Measurements from ENCODE around the gene TBCB. TPM values are rescaled to one million over a fixed set of nuclear protein-coding genes. Genes with fewer than 3 reads are reported as not detected.
"Not testable (repeated sequence)": the region's sequence is repeated elsewhere in the genome, so short reads cannot be mapped to it uniquely, and the experiment has no call there.

The TBCB gene
- total RNA-seq, 2 donors from 2014 or later: 105 to 162 TPM

DNA sequence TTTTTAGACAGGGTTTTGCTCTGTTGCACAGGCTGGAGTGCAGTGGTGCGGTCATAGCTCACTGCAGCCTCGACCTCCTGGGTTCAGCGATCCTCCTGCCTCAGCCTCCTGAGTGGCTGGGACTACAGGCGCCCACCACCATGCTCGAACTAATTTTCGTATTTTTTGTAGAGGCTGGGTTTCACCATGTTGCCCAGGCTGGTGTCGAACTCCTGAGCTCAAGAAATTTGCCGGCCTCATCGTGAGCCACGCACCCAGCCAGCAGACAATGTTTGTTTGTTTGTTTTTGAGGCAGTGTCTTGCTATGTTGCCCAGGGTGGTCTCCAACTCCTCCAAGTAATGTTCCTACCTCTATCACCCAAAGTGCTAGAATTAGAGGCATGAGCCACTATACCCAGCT is 37.9 kb downstream of the TBCB start:
- H3K4me3 Mint-ChIP-seq: no peak overlapping the region
- H3K36me3 Mint-ChIP-seq (ENCODE audit: low read depth): peaks cover 32% of the 10 kb centered on the region
- H3K27ac Mint-ChIP-seq: no peak overlapping the region
- H3K4me1 Mint-ChIP-seq: peaks cover 10% of the 10 kb centered on the region
- no peaks in the 10 kb centered on the region for H3K27me3 Mint-ChIP-seq
- no peak for ATAC-seq (replicated peaks)
- no peaks in the 10 kb centered on the region for H3K9me3 Mint-ChIP-seq

DNA sequence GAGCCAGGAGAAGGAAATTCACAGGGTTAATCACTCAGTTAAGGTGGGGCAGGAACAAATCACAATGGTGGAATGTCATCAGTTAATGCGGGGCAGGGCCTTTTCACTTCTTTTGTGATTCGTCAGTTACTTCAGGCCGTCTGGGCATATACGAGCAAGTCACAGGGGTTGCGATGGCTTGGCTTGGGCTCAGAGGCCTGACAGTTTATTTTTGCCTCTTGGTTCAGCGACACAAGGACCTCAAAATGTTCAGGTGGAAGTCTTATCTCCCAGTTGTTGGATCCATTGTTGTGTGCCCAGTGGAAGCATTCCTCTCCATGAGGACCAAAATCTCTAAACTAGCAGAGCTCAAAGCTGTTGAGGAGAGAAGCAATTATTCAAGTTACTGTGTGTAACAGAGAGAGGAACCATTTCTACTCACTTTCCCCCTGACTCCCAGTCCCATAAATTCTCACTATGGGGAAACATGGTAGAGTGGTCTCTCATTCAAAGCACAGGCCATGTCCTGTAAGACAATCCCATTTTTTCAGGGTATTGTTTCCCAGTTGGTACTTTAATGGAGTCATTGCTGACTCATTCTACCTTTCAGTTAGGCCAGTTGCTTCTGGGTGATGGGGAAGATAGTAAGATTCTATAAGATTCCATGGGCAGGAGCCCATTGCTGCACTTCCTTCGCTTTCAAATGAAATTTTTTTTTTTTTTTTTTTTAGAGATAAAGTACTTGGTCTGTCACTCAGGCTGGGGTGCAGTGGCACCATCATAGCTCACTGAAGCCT is 45.7 kb downstream of the TBCB start:
- no peak for ATAC-seq (replicated peaks)
- H3K9me3 Mint-ChIP-seq: no peaks in the 10 kb centered on the region
- H3K4me1 Mint-ChIP-seq: peaks cover 2% of the 10 kb centered on the region
- no peaks in the 10 kb centered on the region for H3K27me3 Mint-ChIP-seq
- no peak overlapping the region for H3K27ac Mint-ChIP-seq
- no peaks in the 10 kb centered on the region for H3K36me3 Mint-ChIP-seq (ENCODE audit: low read depth)
- H3K4me3 Mint-ChIP-seq: no peak overlapping the region

DNA sequence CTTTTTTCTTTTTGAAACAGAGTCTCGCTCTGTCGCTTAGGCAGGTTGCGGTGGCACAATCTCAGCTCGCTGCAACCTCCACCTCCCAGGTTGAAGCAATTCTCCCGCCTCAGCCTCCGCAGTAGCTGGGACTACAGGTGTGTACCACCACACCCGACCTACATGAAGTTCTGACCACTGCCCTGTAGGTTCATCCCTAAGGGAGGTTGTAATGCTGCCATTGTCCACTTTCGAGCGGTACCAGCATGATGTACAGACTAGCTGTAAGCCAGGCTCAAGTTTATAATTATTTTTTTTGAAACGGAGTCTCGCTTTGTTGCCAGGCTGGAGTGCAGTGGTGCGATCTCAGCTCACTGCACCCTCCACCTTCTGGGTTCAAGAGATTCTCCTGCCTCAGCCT is 48.5 kb downstream of the TBCB start:
- no peak overlapping the region for H3K27ac Mint-ChIP-seq
- H3K36me3 Mint-ChIP-seq (ENCODE audit: low read depth): no peaks in the 10 kb centered on the region
- no peak overlapping the region for H3K4me3 Mint-ChIP-seq
- H3K9me3 Mint-ChIP-seq: no peaks in the 10 kb centered on the region
- no peaks in the 10 kb centered on the region for H3K4me1 Mint-ChIP-seq
- no peaks in the 10 kb centered on the region for H3K27me3 Mint-ChIP-seq
- no peak for ATAC-seq (replicated peaks)

DNA sequence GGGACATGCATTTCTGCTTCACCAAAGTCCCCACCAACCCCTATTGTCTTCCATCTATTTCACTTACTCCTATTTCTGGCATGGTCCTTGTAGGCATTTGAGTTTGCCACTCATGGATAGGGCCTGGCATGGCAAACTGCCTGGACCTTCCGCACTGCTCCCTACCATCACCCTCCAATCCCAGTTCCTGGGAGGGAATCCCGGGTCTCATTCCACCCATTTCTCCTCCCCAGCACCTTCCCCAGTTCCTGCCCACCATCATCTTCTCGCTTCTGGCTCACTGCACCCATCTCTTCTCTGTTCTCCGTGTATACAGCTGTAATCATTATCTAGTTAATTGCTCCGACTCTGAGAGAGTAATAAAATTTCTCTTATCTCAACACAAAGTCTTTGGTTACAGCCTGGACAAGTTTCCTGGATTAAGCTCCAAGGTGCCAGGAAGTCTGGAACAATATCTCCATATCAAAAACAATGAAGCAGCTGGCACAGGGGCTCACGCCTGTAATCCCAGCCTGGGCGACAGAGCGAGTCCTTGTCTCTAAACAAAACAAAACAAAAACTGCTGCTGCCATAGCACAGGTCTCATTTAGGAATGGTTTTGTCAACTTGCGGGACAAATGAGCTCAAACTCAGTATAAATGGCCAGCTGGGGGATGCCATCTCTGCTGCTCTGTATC is 54.0 kb downstream of the TBCB start:
- H3K36me3 Mint-ChIP-seq (ENCODE audit: low read depth): no peaks in the 10 kb centered on the region
- no peaks in the 10 kb centered on the region for H3K9me3 Mint-ChIP-seq
- no peak overlapping the region for H3K4me3 Mint-ChIP-seq
- ATAC-seq (replicated peaks): no peak
- H3K27ac Mint-ChIP-seq: no peak overlapping the region
- no peaks in the 10 kb centered on the region for H3K27me3 Mint-ChIP-seq
- H3K4me1 Mint-ChIP-seq: no peaks in the 10 kb centered on the region

DNA sequence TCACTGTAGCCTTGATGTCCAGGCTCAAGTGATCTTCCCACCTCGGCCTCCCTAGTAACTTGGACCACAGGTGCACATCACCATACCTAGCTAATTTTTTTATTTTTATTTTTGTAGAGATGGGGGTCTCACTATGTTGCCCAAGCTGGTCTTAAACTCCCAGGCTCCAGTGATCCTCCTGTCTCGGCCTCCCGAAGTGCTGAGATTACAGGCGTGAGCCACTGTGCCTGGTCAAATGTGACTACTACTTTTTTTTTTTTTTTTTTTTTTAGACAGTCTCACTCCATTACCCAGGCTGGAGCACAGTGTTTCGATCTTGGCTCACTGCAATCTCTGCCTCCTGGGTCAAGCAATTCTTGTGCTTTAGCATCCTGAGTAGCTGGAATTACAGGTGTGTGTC is 57.6 kb downstream of the TBCB start:
- no peak for ATAC-seq (replicated peaks)
- no peaks in the 10 kb centered on the region for H3K4me1 Mint-ChIP-seq
- H3K36me3 Mint-ChIP-seq (ENCODE audit: low read depth): no peaks in the 10 kb centered on the region
- no peak overlapping the region for H3K27ac Mint-ChIP-seq
- H3K4me3 Mint-ChIP-seq: no peak overlapping the region
- H3K9me3 Mint-ChIP-seq: no peaks in the 10 kb centered on the region
- no peaks in the 10 kb centered on the region for H3K27me3 Mint-ChIP-seq

DNA sequence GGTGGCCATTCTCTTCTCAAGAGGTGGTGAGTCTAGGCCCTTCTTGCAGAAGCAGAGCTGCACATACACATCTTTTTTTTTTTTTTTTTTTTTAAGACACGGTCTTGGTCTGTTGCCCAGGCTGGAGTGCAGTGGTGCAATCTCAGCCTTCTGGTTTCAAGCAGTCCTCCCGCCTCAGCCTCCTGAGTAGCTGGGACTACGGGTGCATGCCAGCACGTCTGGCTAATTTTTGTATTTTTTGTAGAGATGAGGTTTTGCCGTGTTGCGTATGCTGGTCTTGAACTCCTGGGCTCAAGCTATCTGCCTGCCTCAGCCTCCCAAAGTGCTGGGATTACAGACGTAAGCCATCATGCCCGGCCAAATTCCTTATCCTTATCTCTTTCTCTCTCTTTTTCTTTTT is 58.6 kb downstream of the TBCB start:
- not testable (repeated sequence) for H3K4me3 Mint-ChIP-seq; H3K36me3 Mint-ChIP-seq (ENCODE audit: low read depth); H3K27me3 Mint-ChIP-seq; H3K4me1 Mint-ChIP-seq; H3K27ac Mint-ChIP-seq; ATAC-seq (replicated peaks); H3K9me3 Mint-ChIP-seq

Other genes starting within 250 kb of the TBCB start
- gene APLP1, start 246.9 kb upstream of the TBCB start, total RNA-seq: 1 to 10 TPM; 2.3 to 2.6 TPM
- gene NFKBID, start 214.9 kb upstream of the TBCB start, total RNA-seq: 100 to 1,000 TPM in 1 of 2 donors, 10 to 100 TPM in 1; 35.8 to 113 TPM
- gene HCST, start 212.9 kb upstream of the TBCB start, total RNA-seq: 10 to 100 TPM; 45.5 to 47.6 TPM
- gene TYROBP, start 207.2 kb upstream of the TBCB start, total RNA-seq: not detected
- 10 to 100 TPM in 1 of 2 donors, 1 to 10 TPM in 1; 9.8 to 15.1 TPM for gene LRFN3, start 179.1 kb upstream of the TBCB start, total RNA-seq
- 10 to 100 TPM; 17.5 to 26.0 TPM for gene SDHAF1, start 120.3 kb upstream of the TBCB start, total RNA-seq
- gene SYNE4, start 106.7 kb upstream of the TBCB start, total RNA-seq: 1 to 10 TPM; 1.5 to 3.9 TPM
- gene ALKBH6, start 101.3 kb upstream of the TBCB start, total RNA-seq: 10 to 100 TPM; 39.1 to 69.6 TPM
- gene CLIP3, start 82.6 kb upstream of the TBCB start, total RNA-seq: 1 to 10 TPM in 1 of 2 donors, under 1 TPM in 1; 0.89 to 7.1 TPM
- 1 to 10 TPM; 2.3 to 7.9 TPM for gene THAP8, start 61.2 kb upstream of the TBCB start, total RNA-seq
- gene WDR62, start 60.6 kb upstream of the TBCB start, total RNA-seq: 10 to 100 TPM; 19.3 to 33.2 TPM
- not detected for gene OVOL3, start 4.3 kb upstream of the TBCB start, total RNA-seq
- 10 to 100 TPM; 32.4 to 58.0 TPM for gene POLR2I, start 593 bp upstream of the TBCB start, total RNA-seq
- 100 to 1,000 TPM; 259 to 374 TPM for gene CAPNS1, start 24.6 kb downstream of the TBCB start, total RNA-seq
- gene COX7A1, start 37.0 kb downstream of the TBCB start, total RNA-seq: not detected
- 1 to 10 TPM; 3.0 to 6.5 TPM for gene ZNF565, start 99.2 kb downstream of the TBCB start, total RNA-seq
- 10 to 100 TPM; 72.8 to 83.8 TPM for gene ZNF146, start 99.6 kb downstream of the TBCB start, total RNA-seq

Data from activated T-helper 17 cell treated with anti-CD3 and anti-CD28 coated beads, Interleukin-2, amount 50 U/mL, for 72 hours (primary cell).